B cell (primary cell): ENCODE results near the gene MTHFD2L.

Experiments
- CTCF ChIP-seq: fragments of 200-600 bp; IDR thresholded peaks from one replicate; pipeline ENCODE4 v1.8.0; 2022; ENCODE audit warnings: antibody characterized with exemption, mild to moderate bottlenecking
- EZH2 ChIP-seq: IDR thresholded peaks from 2 replicates; pipeline ENCODE4 v1.6.1; 2012; ENCODE audit warnings: borderline replicate concordance, low read depth, mild to moderate bottlenecking, moderate library complexity, low read length; ENCODE audit not compliant: insufficient read depth, poor library complexity, severe bottlenecking

- no peak for TF ChIP-seq CTCF
- no peak for TF ChIP-seq EZH2
These were observed 104.6 kb downstream of the MTHFD2L start for GRCh38 chr4:74262522-74262921.
